Nucleus accumbens (tissue), 56 donors: ENCODE results near the gene CKS1B.
"Not testable (repeated sequence)": the region's sequence is repeated elsewhere in the genome, so short reads cannot be mapped to it uniquely, and the experiment has no call there.

Experiments used
- DNase-seq, 56 donors: peaks; one replicate each; lab custom pipeline; 2025; lab: John Stamatoyannopoulos, UW

CKS1B gene

GRCh38 chr1:154982341-154982740 is 7.9 kb downstream of the CKS1B start:
- no peak for DNase-seq

- peak; percentile 79 to 98 (median 95) for DNase-seq
Measured at GRCh38 chr1:154982897-154983648, 8.6 kb downstream of the CKS1B start, which contains the start of gene FLAD1. Gene FLAD1, plus strand, starts transcription at chr1:154983344. Its CDS starts 351 bp downstream, at chr1:154983695.

GRCh38 chr1:154983776-154984466 is 9.4 kb downstream of the CKS1B start:
- no peak for DNase-seq

- DNase-seq, result not testable (repeated sequence)
Measured at GRCh38 chr1:154986736-154987135, 12.3 kb downstream of the CKS1B start.

GRCh38 chr1:154987326-154987725 is 12.8 kb downstream of the CKS1B start:
- no peak for DNase-seq

- no peak for DNase-seq
Measured at GRCh38 chr1:154988058-154988954, 13.8 kb downstream of the CKS1B start.

GRCh38 chr1:154989195-154989860 is 14.8 kb downstream of the CKS1B start:
- no peak for DNase-seq

GRCh38 chr1:154990276-154990675 is 15.8 kb downstream of the CKS1B start:
- no peak for DNase-seq

- peak in 1 of 56 donors; percentile 12 for DNase-seq
Measured at GRCh38 chr1:154992721-154993571, 18.5 kb downstream of the CKS1B start.

- no peak for DNase-seq
Measured at GRCh38 chr1:154993572-154994268, 19.2 kb downstream of the CKS1B start, which contains the start of gene LENEP. Gene LENEP, plus strand, starts transcription at chr1:154993586. Its CDS starts 22 bp downstream, at chr1:154993608.

- DNase-seq, result no peak
Measured at GRCh38 chr1:154994269-154994587, 19.7 kb downstream of the CKS1B start.

- DNase-seq, result no peak
Measured at GRCh38 chr1:154994591-154994990, 20.1 kb downstream of the CKS1B start.

GRCh38 chr1:154995301-154995983 is 21.0 kb downstream of the CKS1B start:
- DNase-seq, result peak in 12 of 56 donors; percentile 5 to 61 (median 20)

- no peak for DNase-seq
Measured at GRCh38 chr1:154996966-154997701, 22.7 kb downstream of the CKS1B start.

GRCh38 chr1:154998201-154998780 is 23.8 kb downstream of the CKS1B start:
- no peak for DNase-seq

- DNase-seq, result peak in 41 of 56 donors; percentile 14 to 70 (median 38)
Measured at GRCh38 chr1:154998818-154999570, 24.5 kb downstream of the CKS1B start.
